Stomach (tissue), 9 donors: ENCODE data around the gene CDH16. TPM values are rescaled to one million over a fixed set of nuclear protein-coding genes. Genes with fewer than 3 reads are reported as not detected.
"Not testable (repeated sequence)": the region's sequence is repeated elsewhere in the genome, so short reads cannot be mapped to it uniquely, and the experiment has no call there.

Experiments used
- DNase-seq, 2 donors: peaks; one replicate each; pipeline versions ENCODE4 v3.0.0 to v3.0.0-alpha.2; 2013 to 2019
- H3K27ac ChIP-seq, 5 donors: fragments of 200-600 bp in 4 of 5; sonication (generic) in 4 of 5; one replicate each; pipeline ENCODE4 v1.5.1; 2013 to 2019; ENCODE audit warnings: mild to moderate bottlenecking in 1 of 5, moderate library complexity in 1 of 5
- H3K27me3 ChIP-seq, 3 donors: fragments of 200-600 bp; sonication (generic); one replicate each; pipeline ENCODE4 v1.5.1; 2017 to 2019; ENCODE audit warnings: mixed run types in 1 of 3
- H3K36me3 ChIP-seq, 4 donors: fragments of 200-600 bp; sonication (generic); 1 replicate in 3 of 4; 2 replicates in 1 of 4; pipeline ENCODE4 v1.5.1; 2016 to 2019
- H3K4me1 ChIP-seq, 4 donors: fragments of 200-600 bp; sonication (generic); one replicate each; pipeline ENCODE4 v1.5.1; 2016 to 2019
- H3K4me3 ChIP-seq, 4 donors: fragments of 200-600 bp; sonication (generic) in 3 of 4; one replicate each; pipeline ENCODE4 v1.5.1; 2016 to 2019; ENCODE audit warnings: mild to moderate bottlenecking in 1 of 4
- H3K9me3 ChIP-seq, 4 donors: fragments of 200-600 bp; sonication (generic); one replicate each; pipeline ENCODE4 v1.5.1; 2016 to 2019
- CTCF ChIP-seq, 7 experiments: fragments of 450-650 bp in 4 of 7; fragments of 200-600 bp in 3 of 7; sonication (generic) in 3 of 7; IDR thresholded peaks; one replicate each; pipeline ENCODE4 v1.5.1; 2016 to 2019; ENCODE audit warnings: antibody characterized with exemption in 7 of 7, control low read depth in 2 of 7, mild to moderate bottlenecking in 1 of 7
- EP300 ChIP-seq: sonication (generic); formaldehyde crosslinking; IDR thresholded peaks from one replicate; pipeline ENCODE4 v1.6.1; 2017; ENCODE audit warnings: antibody characterized with exemption
- POLR2A ChIP-seq, 4 donors: fragments of 450-650 bp; IDR thresholded peaks; one replicate each; pipeline ENCODE4 v1.6.1; 2016; ENCODE audit warnings: antibody characterized with exemption in 4 of 4, control low read depth in 2 of 4, mild to moderate bottlenecking in 1 of 4, moderate library complexity in 1 of 4
- POLR2AphosphoS5 ChIP-seq, 3 donors: sonication (generic); formaldehyde crosslinking; IDR thresholded peaks; one replicate each; pipeline ENCODE4 v1.6.1; 2016; ENCODE audit warnings: antibody characterized with exemption in 3 of 3
- WGBS, 5 donors: extraction: QIAGEN DNeasy Blood & Tissue Kit in 3 of 5; methylation state at CpG; one replicate each; pipeline versions ENCODE4 v1.1.5 to v1.1.7; 2013 to 2018; 5-methylcytosine and 5-hydroxymethylcytosine counted together
- intact Hi-C: fragments of 100-400 bp; cut with DNase I; formaldehyde crosslinking; loops from one replicate; pipeline ENCODE4 v1.15.1; 2023; ENCODE audit warnings: low total_unique reads
- polyA plus RNA-seq, 3 donors: library from polyadenylated mRNA; stranded (reverse); fragments of 200-250 nt; gene quantifications; one replicate each; pipeline ENCODE4 v1.2.3, GENCODE V29; 2013
- total RNA-seq, 5 donors: library from RNA; depleted of rRNA; stranded (reverse); fragments of >200 nt; gene quantifications; one replicate each; pipeline versions ENCODE4 v1.1.0 to v1.2.3, GENCODE V29; 2014 to 2016
- donor health status: healthy with polysubstance abuse.
- donor health status: Bipolar disorder and iron deficiency.
- donor health status: healthy.

CDH16 gene
- total and polyA plus RNA-seq, 8 donors = 0.14 to 2.3 (median 1.1) TPM; not detected in 5

DNA sequence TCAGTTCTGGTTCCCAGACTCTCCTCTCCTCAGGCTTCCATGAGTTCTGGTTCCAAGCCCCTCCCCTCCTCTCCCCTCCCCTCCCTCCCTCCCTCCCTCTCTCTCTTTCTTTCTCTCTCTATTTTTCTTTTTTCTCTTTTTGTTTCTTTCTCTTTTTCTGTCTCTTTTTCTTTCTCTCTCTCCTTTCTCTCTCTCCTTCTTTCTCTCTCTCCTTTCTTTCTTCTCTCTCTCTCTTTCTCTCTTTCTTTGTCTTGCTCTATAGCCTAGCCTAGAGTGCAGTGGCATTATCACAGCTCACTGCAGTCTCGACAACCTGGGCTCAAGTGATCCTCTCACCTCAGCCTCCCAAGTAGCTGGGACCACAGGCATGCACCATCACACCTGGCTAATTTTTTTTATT lies 41.6 kb upstream of the CDH16 start:
- H3K27me3 ChIP-seq = peaks cover 0 to 16% (median 0%) of the 10 kb centered on the region in 3 donors
- no peaks in the 10 kb centered on the region for H3K36me3 ChIP-seq
- H3K9me3 ChIP-seq = no peaks in the 10 kb centered on the region
- TF ChIP-seq POLR2AphosphoS5 (IDR thresholded peaks at IDR 0.05) = no peak
- no peak for TF ChIP-seq CTCF (IDR thresholded peaks at IDR 0.05)
- TF ChIP-seq EP300 = no peak
- TF ChIP-seq POLR2A (IDR thresholded peaks at IDR 0.05) = no peak
- H3K4me1 ChIP-seq = peaks cover 0 to 26% (median 11%) of the 10 kb centered on the region in 4 donors
- intact Hi-C loops = no loop called here
- 88 to 98% (median 96%) methylated on average over 1 of the region's 1 CpG for WGBS, 5 donors
- H3K27ac ChIP-seq = no peak overlapping the region
- no peak overlapping the region for H3K4me3 ChIP-seq
- DNase-seq = no peak

DNA sequence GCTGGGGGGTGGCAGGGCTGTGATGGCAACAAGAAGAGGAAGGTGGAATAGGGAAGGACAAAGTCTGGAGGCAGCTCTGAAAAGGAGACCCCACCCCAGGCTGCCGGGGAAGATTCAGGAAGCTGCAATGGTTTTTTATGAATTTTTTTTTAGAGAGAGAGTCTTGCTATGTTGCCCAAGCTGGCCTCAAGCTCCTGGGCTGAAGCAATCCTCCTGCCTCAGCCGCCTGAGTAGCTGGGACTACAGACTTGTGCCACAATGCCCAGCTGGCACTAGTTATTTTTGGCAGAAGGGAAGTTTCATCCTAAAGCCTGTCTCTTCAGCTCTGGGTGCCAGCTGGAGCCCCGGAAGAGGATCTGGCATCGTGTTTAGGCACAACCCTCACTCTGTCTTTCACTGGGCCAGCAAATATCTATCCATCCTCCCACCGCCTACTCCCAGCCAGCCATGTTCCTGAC lies 41.0 kb upstream of the CDH16 start:
- intact Hi-C loops = no loop called here

DNA sequence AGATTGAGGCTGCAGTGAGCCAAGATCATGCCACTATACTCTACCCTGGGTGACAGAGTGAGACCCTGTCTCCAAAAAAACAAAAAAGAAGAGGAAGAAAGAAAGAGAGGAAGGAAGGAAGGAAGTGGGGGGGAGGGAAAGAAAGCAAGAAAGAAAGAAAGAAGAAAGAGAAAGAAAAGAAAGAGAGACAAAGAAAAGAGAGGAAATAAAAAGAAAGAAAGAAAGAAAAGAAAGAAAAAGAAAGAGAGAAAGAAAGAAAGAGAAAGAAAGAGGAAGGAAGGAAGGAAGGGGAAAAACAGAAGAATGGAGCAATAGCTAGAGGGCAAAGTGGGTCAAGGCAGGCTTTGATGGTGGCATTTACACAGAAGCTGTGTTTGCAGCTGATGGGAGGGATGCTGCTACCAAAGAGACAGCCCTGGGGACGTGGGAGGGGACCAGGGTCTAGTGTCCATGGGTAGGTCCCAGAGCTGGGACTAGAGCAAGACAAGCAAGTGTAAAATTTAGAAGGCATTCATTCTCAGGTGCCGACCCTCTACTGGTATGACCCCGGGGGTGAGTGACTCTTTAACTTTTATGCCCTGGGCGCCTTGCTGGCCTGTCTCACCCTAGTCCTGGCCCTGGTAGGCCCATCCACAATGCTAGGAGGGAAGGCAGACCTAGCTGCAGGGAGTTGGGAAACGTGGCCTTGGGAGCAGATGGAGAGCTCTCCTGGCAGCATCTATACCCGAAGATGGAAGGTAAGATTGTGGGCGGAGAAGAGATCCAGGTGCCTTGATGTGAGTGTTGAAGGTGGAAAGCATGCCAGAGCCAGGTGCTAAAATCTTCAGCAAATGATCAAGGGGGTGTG lies 40.4 kb upstream of the CDH16 start:
- TF ChIP-seq POLR2AphosphoS5 (IDR thresholded peaks at IDR 0.05) (no peak), POLR2A (IDR thresholded peaks at IDR 0.05) (no peak), CTCF (IDR thresholded peaks at IDR 0.05) (no peak), EP300 (no peak)
- intact Hi-C loops = no loop called here
- no peaks in the 10 kb centered on the region for H3K36me3 ChIP-seq
- no peak overlapping the region for H3K4me3 ChIP-seq
- H3K9me3 ChIP-seq = no peaks in the 10 kb centered on the region
- no peak for DNase-seq
- H3K4me1 ChIP-seq = peaks cover 0 to 26% (median 11%) of the 10 kb centered on the region in 4 donors
- WGBS, 5 donors = 70 to 78% (median 76%) methylated on average over 7 of the region's 7 CpGs
- H3K27me3 ChIP-seq = peaks cover 0 to 4% (median 0%) of the 10 kb centered on the region in 3 donors
- H3K27ac ChIP-seq = no peak overlapping the region

More for the DNA sequence above, 41.0 kb upstream of the CDH16 start:
- Histone ChIP-seq H3K4me3 (no peak overlapping the region), H3K27me3 (peaks cover 0 to 10% (median 0%) of the 10 kb centered on the region in 3 donors), H3K4me1 (peaks cover 0 to 26% (median 11%) of the 10 kb centered on the region in 4 donors), H3K9me3 (no peaks in the 10 kb centered on the region), H3K27ac (no peak overlapping the region), H3K36me3 (no peaks in the 10 kb centered on the region)
- no peak for DNase-seq
- TF ChIP-seq EP300 (no peak), CTCF (IDR thresholded peaks at IDR 0.05) (no peak), POLR2A (IDR thresholded peaks at IDR 0.05) (no peak), POLR2AphosphoS5 (IDR thresholded peaks at IDR 0.05) (no peak)
- WGBS, 5 donors = 66 to 81% (median 70%) methylated on average over 5 of the region's 5 CpGs

- H3K27ac ChIP-seq, H3K9me3 ChIP-seq, H3K4me1 ChIP-seq, H3K36me3 ChIP-seq, DNase-seq, intact Hi-C loops, H3K27me3 ChIP-seq, H3K4me3 ChIP-seq: not testable (repeated sequence)
- 38 to 78% (median 69%) methylated on average over 1 of the region's 1 CpG for WGBS, 5 donors
Measured at GRCh38 chr16:66956154-66956457, 37.4 kb upstream of the CDH16 start.

- intact Hi-C loops, H3K27me3 ChIP-seq, H3K9me3 ChIP-seq, H3K27ac ChIP-seq, DNase-seq, H3K4me3 ChIP-seq, H3K36me3 ChIP-seq, H3K4me1 ChIP-seq: not testable (repeated sequence)
- WGBS, 5 donors = 67 to 80% (median 72%) methylated on average over 16 to 17 of the region's 17 CpGs
Measured at GRCh38 chr16:66955363-66956153, 36.9 kb upstream of the CDH16 start.
